Nasal cavity respiratory epithelium epithelial cell of viscerocranial mucosa (primary cell): ENCODE results near the gene LIPK. TPM values are rescaled to one million over a fixed set of nuclear protein-coding genes. Genes with fewer than 3 reads are reported as not detected.

ENCODE experiments used
- total RNA-seq: library from RNA; depleted of rRNA; stranded (reverse); fragments of >200 nt; gene quantifications from 2 replicates; pipeline ENCODE4 v1.2.3, GENCODE V29; 2014

The LIPK gene, protein sequence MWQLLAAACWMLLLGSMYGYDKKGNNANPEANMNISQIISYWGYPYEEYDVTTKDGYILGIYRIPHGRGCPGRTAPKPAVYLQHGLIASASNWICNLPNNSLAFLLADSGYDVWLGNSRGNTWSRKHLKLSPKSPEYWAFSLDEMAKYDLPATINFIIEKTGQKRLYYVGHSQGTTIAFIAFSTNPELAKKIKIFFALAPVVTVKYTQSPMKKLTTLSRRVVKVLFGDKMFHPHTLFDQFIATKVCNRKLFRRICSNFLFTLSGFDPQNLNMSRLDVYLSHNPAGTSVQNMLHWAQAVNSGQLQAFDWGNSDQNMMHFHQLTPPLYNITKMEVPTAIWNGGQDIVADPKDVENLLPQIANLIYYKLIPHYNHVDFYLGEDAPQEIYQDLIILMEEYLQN
- total RNA-seq, result 0.21 and 0.68 TPM in 2 replicates

DNA sequence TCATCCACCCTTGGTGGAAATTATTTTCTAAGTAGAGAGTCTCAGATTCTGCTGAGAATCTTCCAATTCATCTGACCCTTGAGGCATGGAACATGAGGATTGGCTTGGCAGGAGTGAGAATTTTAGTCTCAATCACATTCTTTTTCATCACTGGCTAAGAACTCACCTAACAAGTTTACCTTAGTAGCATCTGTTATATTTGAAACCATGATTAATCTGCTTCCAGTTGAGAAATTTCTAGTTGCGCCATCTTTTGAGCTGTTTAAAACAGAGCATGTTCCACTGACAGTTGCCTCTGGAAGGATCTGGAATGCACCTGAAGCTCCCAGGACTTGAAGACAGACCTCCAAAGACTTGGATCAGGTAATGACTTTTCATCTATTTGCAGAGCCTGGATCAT lies at the start of gene LIPK:
Gene LIPK, plus strand, starts transcription at position 292 of the 400 bp plus-strand sequence. CDS start 18,295 bp downstream, outside the sequence.

DNA sequence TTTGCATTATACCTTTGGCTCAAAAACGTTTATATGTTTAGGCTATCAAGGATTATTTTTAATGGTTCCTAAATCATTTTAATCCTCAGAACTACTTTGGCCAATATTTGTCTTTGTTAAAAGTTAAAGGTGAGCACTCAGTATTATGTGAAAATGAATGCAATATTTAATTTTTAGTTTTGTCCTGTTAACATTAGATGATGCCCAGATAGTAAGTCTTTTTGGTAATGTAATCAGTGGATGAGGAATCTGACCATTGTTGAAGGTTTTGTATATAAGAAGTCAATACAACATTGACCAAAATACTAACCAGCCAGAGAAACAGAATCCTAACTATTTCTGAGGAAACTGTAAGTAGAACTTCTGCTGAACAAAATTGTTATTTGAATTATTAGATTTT lies 41.9 kb upstream of the LIPK start, which contains the start of gene LIPF:
Gene LIPF, plus strand, starts transcription at position 301 of the 400 bp plus-strand sequence. CDS start 2,856 bp downstream, outside the sequence.

DNA sequence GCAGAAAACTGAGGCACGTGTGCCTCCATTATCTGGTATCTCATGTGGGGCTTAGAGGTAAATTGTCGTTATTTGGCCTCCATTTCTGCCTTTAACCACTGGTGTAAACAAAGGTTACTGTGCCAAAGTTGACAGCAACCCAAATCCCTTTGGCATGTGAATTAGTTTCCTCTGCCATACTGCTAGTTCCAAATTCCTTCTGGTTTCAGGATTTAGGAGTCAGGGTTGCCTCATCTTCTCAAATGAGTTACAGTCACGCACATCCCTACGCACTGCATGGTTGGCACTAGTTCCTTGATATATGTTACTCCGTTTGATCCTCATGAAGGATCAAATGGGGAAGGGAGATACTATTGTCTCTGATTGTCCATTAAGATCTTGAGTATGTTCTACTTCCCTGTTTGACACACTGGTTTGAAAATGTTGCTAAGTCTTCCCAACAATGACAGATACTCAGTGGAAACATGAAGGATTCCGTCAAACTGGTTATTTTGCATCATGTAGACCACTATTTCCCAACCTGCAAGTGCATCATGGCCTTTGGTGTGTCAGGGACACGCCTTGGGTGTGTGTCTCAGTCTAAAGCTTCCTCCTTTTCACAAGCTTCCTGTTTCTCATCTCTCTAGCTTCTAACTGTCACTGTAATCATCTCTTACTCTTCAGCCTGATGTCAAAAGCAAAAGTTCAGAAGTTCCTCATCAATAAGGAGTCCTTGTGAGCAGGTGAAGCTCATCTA lies 53.5 kb downstream of the LIPK start, which contains the start of gene LIPN:
Gene LIPN, plus strand, starts transcription at position 655 of the 736 bp plus-strand sequence. CDS start 1,386 bp downstream, outside the sequence.

Other genes with a start within 250 kb of the LIPK start
- gene RNLS, start 122.9 kb upstream of the LIPK start, total RNA-seq, result 7.9 and 14.1 TPM in 2 replicates
- gene LIPJ, start 119.5 kb upstream of the LIPK start, total RNA-seq, result under 0.01 TPM in 1 of 2 replicates, not detected in the other
- gene LIPF, start 41.8 kb upstream of the LIPK start, total RNA-seq, result not detected in 2 replicates
- 5.8 TPM in 1 of 2 replicates, not detected in the other for gene LIPN, start 53.8 kb downstream of the LIPK start, total RNA-seq
- 0.34 TPM in 1 of 2 replicates, not detected in the other for gene LIPM, start 96.5 kb downstream of the LIPK start, total RNA-seq
- 11.0 and 14.7 TPM in 2 replicates for gene ANKRD22, start 145.6 kb downstream of the LIPK start, total RNA-seq
- 4.0 and 5.1 TPM in 2 replicates for gene STAMBPL1, start 174.0 kb downstream of the LIPK start, total RNA-seq
- gene ACTA2, start 246.5 kb downstream of the LIPK start, total RNA-seq, result 5.8 and 20.6 TPM in 2 replicates